OCI-M2 (cell line): ENCODE data around the gene PCAT6.
"Not testable (repeated sequence)": the region's sequence is repeated elsewhere in the genome, so short reads cannot be mapped to it uniquely, and the experiment has no call there.

Experiments
- DNase-seq: peaks from one replicate; lab custom pipeline; 2025; ENCODE audit not compliant: unreplicated experiment; lab: John Stamatoyannopoulos, UW

PCAT6 gene

DNA sequence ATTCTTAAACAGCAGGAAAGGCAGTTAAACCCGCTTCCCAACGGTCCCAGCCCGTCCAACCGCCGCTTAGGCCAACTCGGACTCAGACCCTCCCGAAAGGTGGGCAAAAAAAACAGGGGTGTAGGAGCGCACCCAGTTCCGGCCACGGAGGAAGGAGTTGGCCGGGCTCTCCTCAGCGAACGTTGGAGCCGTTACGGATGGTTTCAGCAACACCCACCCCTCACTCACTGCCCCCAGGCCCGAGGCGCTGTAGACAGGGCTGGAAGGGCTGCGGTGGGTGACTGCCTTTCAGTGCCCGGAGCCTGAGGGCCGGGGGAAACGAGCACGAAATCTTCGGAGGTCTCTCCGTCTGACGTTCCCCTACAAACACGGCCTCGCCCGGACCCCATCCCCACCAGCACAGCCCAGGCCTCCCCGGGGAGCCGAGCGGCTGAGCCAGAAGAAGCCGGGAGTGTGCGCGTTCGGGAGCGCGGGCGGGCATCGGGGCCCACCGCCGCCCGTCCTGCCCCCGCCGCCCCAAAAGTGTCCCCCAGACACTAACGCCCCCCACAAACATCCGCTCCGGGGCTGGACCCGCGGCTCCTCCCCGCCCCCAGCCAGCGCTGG lies 3.8 kb upstream of the PCAT6 start:
- no peak for DNase-seq

GRCh38 chr1:202807451-202807925 lies 3.3 kb upstream of the PCAT6 start:
- DNase-seq: no peak

DNA sequence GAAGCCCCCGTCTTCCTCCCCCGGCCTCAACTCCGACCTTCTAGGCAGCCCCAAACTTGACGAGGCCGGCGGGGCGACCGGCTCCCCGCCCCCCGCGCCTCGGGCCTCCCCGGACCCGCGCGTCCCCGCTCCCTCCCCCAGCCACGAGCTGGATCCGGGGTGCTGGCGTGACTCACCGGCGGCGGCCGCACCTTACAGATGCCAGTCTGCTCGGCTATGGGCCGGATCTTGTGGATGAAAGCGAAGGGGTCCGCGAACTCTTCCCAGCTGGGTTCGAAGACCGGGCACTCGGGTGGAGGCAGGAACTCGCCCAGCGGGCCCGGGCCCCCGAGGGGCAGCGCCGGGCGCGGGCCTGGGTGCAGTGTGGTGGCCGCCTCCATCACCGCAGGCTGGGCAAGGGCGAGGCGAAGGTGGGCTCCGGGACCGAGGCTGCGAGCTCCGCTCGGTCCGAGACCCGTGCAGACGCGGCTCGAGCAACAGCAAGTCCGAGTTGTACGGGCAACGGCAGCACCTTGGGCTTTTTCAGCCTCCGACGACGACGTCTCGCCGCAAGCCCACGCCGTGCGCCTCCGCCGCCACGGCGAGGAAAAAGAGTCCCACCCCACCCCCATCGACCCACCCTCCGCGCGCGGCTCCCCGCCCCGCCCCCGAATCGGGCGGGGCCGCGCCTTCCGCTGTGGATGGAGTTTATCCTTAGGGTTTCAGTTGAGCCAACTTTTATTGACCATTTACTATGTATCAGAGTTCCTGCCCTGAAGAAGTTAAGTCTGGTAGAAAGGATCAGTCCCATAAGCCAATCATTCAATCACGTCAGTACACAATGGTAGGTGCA lies 2.6 kb upstream of the PCAT6 start, which contains the start of gene KDM5B:
Gene KDM5B (minus strand): TSS at position 496 of the 832 bp plus-strand sequence. CDS start 116 bp downstream, at position 380.
- no peak for DNase-seq

DNA sequence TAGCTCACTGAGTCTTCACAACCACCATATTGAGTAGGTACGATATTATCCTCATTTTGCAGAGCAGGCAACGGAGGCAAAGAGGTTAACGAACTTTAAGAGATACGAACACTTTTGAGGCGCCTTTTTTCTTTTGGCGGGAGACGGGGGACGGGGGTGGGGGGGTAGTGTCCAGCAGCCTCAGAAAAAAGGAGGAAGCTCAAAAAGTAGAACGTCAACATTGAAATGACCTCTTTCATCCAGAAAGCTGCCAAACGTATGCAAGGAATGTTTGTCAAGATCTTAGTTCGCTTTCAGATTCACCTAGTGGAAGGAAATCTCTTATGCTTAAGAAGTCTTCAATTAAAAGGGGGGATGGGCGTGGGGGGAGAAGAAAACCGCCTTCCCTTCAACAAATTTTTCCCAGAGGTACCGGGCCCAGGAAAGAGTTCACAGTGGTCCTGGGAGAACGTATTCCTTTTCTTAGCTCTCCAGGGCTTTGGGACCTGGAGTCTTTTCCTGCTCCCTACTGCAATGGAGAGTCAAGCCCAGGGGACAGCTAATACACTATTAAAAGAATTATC lies 1.1 kb upstream of the PCAT6 start:
- no peak for DNase-seq

DNA sequence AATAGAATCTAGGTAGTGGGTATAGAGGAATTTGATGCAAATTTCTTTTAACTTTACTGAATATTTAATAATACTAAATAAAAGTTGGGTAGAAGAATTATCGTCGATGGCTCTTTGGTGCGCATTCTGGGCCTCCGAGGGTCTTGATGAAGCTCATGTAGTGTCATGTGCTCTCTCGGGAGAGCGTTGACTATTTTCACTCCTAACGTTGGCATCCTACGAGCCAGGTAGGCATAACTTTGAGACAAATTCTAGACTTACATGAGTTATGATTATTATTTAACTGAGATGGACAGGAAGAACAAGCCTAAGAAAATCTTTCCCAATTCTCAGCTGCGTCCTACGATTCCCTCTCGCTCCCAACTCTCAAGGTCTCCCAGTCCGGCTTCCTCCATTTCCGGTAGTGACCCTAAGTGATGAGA lies 550 bp upstream of the PCAT6 start:
- no peak for DNase-seq

GRCh38 chr1:202811296-202812175 lies 782 bp downstream of the PCAT6 start:
- DNase-seq: no peak

DNA sequence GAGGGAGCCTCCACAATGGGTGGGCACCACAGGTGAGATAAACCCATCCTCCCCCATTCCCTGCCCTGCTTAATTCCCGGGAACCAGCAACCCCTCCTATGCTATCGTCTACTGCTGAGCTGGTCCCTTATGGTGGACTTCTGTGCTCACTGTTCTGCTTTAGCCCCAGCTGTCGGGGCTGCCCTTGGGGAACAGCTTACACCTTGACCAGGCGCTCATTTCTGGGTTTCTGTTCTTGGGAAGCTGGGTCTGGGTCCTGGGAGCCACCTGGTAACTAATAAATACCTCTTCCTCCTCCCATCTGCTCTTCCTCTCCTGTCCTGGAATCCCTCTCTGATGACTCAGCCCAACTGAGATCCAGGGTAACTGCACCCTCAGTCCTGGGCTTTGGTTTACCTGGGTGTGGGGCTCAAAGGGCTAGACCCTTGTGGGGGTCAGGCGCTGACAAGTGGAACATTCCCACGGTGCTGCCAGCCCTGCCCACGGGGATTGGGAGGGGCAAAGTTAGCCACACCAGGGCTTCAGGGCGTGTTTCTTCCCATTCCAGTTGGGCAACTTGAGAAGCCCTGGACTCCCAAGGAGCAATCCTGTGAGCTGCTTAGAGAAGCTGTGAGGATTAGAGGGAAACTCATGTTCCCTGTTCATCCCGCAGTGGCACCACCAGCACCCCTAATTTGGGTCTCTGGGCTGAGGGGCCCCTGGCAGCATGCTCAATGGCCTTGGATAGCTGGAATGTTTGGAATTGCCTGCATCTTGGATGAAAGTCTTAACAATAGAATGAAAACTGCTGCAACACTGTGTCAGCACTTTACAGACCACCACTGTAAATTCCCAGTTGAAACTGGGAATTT lies 1.6 kb downstream of the PCAT6 start:
- DNase-seq: no peak

DNA sequence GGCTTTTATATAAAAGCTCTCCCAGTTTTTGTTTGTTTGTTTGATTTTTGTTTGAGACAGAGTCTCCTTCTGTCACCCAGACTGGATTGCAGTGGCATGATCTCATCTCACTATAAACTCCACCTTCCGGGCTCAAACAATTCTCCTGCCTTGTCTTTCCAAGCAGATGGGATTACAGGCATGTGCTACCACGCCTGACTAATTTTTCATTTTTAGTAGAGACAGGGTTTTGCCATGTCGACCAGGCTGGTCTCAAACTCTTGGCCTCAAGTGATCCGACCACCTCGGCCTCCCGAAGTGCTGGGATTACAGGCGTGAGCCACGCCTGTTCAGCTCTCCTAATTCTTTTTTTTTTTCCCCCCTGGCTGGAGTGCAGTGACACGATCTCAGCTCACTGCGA lies 4.4 kb downstream of the PCAT6 start:
- DNase-seq: no peak

DNA sequence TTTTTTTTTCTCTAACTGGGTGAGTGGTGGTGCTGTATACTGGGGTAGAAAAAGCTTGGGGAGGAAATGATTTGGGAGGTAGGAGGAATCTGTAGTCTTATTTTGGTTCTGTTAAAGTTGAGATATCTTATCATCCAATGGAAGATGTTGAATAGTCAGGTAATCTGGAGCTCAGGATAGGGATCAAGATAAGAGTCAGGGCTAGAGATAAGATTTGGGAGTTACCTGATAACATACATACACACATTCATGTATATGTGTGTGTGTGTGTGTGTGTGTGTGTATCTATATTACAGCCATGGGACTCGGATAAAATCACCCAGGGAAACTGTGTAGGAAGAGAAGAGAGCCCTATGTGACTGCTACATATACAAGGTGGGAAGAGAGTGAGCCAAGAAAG lies 8.1 kb downstream of the PCAT6 start:
- DNase-seq: no peak

DNA sequence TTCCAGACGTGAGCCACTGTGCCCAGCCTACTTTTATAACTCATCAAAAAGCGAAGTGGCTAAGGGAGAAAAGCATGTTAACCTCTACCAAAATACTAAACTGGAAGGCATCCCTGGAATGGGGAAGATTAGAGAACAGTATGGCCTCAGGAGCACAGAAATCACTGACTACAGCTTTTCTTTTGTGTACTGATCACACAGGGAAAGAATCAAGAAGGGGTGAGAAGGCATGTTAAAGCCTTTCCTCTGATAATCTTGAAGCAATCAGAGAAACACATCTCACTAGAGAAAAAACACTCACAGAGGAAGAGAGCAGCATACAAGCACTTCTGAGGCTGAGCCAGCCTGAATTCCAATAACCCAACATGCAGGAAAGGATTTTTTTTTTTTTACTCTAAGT lies 10.7 kb downstream of the PCAT6 start:
- DNase-seq: no peak

GRCh38 chr1:202825748-202826147 lies 15.0 kb downstream of the PCAT6 start:
- no peak for DNase-seq

DNA sequence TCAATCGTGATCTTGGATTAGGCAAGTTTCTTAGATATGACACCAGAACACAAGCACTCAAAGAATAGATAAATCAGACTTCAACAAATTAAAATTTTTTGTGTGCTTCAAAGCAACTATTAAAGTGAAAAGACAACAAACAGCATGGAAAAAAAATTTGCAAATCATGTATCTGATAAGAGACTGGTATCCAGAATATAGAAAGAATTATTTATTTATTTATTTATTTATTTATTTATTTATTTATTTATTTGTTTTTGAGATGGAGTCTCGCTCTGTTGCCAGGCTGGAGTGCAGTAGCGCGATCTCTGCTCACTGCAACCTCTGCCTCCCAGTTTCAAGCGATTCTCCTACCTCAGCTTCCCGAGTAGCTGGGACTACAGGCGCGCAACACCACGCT lies 18.5 kb downstream of the PCAT6 start:
- DNase-seq: not testable (repeated sequence)

- DNase-seq: no peak
Observed at GRCh38 chr1:202831906-202832305, 21.2 kb downstream of the PCAT6 start.

DNA sequence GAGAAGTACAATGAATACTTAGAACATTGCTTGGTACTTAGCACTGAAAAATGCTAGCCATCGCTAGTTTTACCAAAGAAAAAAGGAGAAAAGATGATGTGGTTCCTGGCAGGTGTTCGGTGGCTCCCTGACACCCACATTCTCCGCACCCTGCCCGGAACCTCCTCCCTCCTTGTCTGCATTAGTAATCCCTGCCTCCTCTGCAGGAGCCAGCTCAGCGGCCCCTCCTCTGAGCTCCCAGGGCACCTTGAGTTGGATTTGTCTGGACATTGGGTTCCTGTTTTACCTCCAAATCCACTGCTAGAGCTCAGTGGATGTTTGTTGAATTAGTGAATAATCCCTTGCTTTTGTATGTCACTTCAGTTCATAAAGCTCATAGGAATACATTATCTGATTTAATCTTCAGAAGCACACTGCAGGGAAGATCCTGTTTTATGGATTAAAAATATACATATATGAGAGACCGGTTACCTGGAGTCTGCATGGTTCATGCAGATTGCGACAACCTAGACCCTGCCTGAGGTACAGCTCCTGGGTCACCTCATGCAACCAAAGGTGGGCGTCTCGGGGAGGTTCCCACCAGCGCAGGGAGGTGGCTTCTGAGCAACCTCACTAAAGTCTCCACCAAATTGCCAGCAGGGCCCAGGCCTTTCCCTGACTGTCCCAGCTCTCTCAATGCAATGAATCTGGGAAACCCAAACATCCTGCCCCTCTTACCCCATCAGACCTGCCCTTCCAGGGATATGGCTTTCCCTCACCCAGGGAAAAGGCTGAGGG lies 24.2 kb downstream of the PCAT6 start:
- DNase-seq: no peak

- DNase-seq: no peak
Observed at GRCh38 chr1:202835548-202836072, 24.9 kb downstream of the PCAT6 start.

DNA sequence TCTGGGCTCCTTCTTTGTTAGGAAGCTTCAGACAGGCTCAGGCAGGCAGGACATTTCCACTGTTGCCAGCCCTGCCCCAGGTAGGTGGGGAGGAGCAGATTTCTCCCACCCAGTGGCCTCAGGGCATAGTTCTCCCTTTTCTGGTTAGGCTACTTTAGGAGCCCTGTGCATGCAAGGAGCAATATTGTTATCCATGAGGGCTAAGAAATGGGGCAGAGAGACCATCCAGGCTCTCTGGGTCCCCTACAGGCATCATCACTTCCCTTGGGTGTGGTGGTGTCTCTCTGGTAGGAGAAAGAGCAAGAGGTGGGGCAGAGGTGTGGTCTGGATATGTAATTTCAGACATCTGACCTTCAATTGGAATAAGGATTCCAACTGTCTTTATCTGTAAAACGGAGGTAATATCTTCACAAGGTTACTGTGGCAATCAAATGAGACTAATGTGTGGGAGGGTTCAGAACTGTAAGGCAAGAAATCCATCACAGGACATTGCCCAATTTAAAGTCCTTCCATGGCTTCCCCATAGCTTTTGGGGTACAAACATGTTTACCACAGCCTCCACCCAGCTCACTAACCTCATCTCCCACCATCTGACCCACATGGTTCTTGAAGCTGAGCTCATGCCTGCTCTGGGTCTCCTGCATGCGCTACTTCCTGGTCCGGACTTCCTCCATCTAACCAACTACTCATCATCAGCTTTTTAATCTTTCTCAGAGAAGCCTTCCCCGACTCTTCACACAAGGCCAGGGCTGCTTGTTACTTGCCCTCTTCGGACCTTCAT lies 26.1 kb downstream of the PCAT6 start:
- DNase-seq: no peak

DNA sequence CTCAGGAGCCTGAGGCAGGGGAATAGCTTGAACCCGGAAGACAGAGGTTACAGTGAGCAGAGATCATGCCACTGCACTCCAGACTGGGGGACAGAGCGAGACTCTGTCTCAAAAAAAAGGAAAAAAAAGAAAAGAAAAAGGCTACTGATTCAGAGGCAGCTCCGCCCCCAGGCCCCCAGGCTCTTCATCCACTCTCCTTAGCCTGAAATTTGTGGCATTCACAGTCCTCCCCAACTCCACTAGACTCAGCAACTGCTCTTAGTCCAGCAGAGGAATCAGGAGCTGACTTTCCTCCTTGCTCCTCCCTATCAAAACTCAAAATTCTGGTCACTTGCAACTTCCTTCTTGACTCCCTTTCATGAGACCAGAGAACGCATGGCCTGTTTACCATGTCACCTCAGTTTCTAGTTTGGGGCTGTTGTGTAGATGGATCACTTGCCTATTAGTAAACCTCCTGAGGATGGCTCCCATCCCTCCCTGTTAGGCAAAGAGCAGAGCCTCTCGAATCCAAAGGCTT lies 27.1 kb downstream of the PCAT6 start:
- DNase-seq: no peak

DNA sequence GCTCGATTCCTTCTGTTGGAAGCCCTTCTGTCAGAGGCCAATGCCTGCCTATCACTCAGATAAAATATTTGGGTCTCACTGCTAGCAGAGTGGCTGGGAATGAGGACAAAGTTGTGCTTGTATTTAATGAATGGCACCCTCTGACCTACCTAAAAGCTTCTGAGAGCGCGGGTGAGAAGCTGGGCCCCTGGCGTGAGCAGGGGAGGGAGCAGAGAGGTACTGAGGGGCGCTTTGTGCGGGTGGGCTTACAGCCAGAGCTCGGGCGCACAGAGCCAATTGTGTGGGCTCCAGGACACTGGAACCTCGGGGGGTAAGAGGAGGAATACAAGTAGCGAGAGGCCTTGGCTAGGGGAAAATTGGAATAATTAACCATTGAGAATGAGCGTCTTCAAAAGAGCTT lies 32.3 kb downstream of the PCAT6 start:
- DNase-seq: no peak
